SK-N-MC (cell line): Measurements from ENCODE around the gene COBL.

ENCODE experiments used
- DNase-seq: peaks from one replicate; pipeline ENCODE4 v3.0.0-alpha.2; 2011; ENCODE audit warnings: low read depth, low spot score
- H3K27ac ChIP-seq: fragments of 200-600 bp; sonication (generic); 2 replicates; pipeline ENCODE4 v1.5.1; 2016; ENCODE audit warnings: mixed run types
- H3K36me3 ChIP-seq: fragments of 200-600 bp; sonication (generic); 2 replicates; pipeline ENCODE4 v1.6.1; 2017; ENCODE audit warnings: antibody characterized with exemption, low read length, mixed read lengths; ENCODE audit not compliant: insufficient read depth
- H3K4me3 ChIP-seq: fragments of 200-600 bp; sonication (generic); 2 replicates; pipeline ENCODE4 v1.5.1; 2016
- H3K9ac ChIP-seq: fragments of 200-600 bp; sonication (generic); 2 replicates; pipeline ENCODE4 v1.8.0; 2017; ENCODE audit warnings: mixed run types, mixed read lengths; ENCODE audit not compliant: insufficient read length
- H3K9me3 ChIP-seq: fragments of 200-600 bp; sonication (generic); 2 replicates; pipeline ENCODE4 v1.6.1; 2017; ENCODE audit warnings: low read depth, mild to moderate bottlenecking, antibody characterized with exemption, low read length, moderate library complexity, mixed read lengths
- EZH2 ChIP-seq: fragments of 200-600 bp; sonication (generic); IDR thresholded peaks from one replicate; pipeline ENCODE4 v1.6.1; 2017; ENCODE audit warnings: antibody characterized with exemption
- FOXP2 ChIP-seq: optimal IDR thresholded peaks from 2 replicates; pipeline ENCODE3; 2011; ENCODE audit warnings: mild to moderate bottlenecking, moderate library complexity; ENCODE audit not compliant: insufficient read depth; ENCODE audit errors: extremely low read length, control extremely low read depth
- POLR2AphosphoS5 ChIP-seq: IDR thresholded peaks from 2 replicates; pipeline ENCODE4 v1.6.1; 2012; ENCODE audit warnings: mild to moderate bottlenecking, low read depth, low read length, borderline replicate concordance

The COBL gene

GRCh38 chr7:51295440-51296245, 21.0 kb downstream of the COBL start:
- Histone ChIP-seq H3K9ac (no peak overlapping the region), H3K36me3 (no peaks in the 10 kb centered on the region), H3K9me3 (no peaks in the 10 kb centered on the region), H3K4me3 (no peak overlapping the region), H3K27ac (no peak overlapping the region)
- no peak for TF ChIP-seq POLR2AphosphoS5
- TF ChIP-seq EZH2, result no peak
- no peak for TF ChIP-seq FOXP2
- no peak for DNase-seq

- Histone ChIP-seq H3K4me3 (no peak overlapping the region), H3K27ac (no peak overlapping the region), H3K9me3 (no peaks in the 10 kb centered on the region), H3K9ac (no peak overlapping the region), H3K36me3 (no peaks in the 10 kb centered on the region)
- TF ChIP-seq EZH2, result no peak
- no peak for TF ChIP-seq FOXP2
- no peak for TF ChIP-seq POLR2AphosphoS5
- no peak for DNase-seq
Measured at GRCh38 chr7:51292596-51292995, 24.0 kb downstream of the COBL start.

GRCh38 chr7:51290702-51291540, 25.7 kb downstream of the COBL start:
- no peaks in the 10 kb centered on the region for H3K36me3 ChIP-seq
- TF ChIP-seq FOXP2, result no peak
- TF ChIP-seq EZH2, result no peak
- no peak for TF ChIP-seq POLR2AphosphoS5
- H3K9ac ChIP-seq, result no peak overlapping the region
- no peak overlapping the region for H3K27ac ChIP-seq
- no peaks in the 10 kb centered on the region for H3K9me3 ChIP-seq
- H3K4me3 ChIP-seq, result no peak overlapping the region
- no peak for DNase-seq

GRCh38 chr7:51290304-51290637, 26.3 kb downstream of the COBL start:
- Histone ChIP-seq H3K27ac (no peak overlapping the region), H3K36me3 (no peaks in the 10 kb centered on the region), H3K9me3 (no peaks in the 10 kb centered on the region), H3K4me3 (no peak overlapping the region), H3K9ac (no peak overlapping the region)
- no peak for TF ChIP-seq EZH2
- no peak for TF ChIP-seq POLR2AphosphoS5
- no peak for TF ChIP-seq FOXP2
- DNase-seq, result no peak

GRCh38 chr7:51289623-51290303, 26.8 kb downstream of the COBL start:
- Histone ChIP-seq H3K9me3 (no peaks in the 10 kb centered on the region), H3K27ac (no peak overlapping the region), H3K36me3 (no peaks in the 10 kb centered on the region), H3K9ac (no peak overlapping the region), H3K4me3 (no peak overlapping the region)
- no peak for TF ChIP-seq EZH2
- no peak for TF ChIP-seq POLR2AphosphoS5
- TF ChIP-seq FOXP2, result no peak
- no peak for DNase-seq

- Histone ChIP-seq H3K27ac (no peak overlapping the region), H3K9me3 (no peaks in the 10 kb centered on the region), H3K9ac (no peak overlapping the region), H3K4me3 (no peak overlapping the region), H3K36me3 (no peaks in the 10 kb centered on the region)
- DNase-seq, result no peak
- TF ChIP-seq EZH2 (no peak), POLR2AphosphoS5 (no peak), FOXP2 (no peak)
Measured at GRCh38 chr7:51288896-51289622, 27.6 kb downstream of the COBL start.

GRCh38 chr7:51286401-51286800, 30.2 kb downstream of the COBL start:
- Histone ChIP-seq H3K4me3 (no peak overlapping the region), H3K9ac (no peak overlapping the region), H3K9me3 (no peaks in the 10 kb centered on the region), H3K27ac (no peak overlapping the region), H3K36me3 (no peaks in the 10 kb centered on the region)
- TF ChIP-seq FOXP2 (no peak), POLR2AphosphoS5 (no peak), EZH2 (no peak)
- DNase-seq, result no peak

- no peak overlapping the region for H3K9ac ChIP-seq
- H3K9me3 ChIP-seq, result no peaks in the 10 kb centered on the region
- no peak for TF ChIP-seq FOXP2
- TF ChIP-seq POLR2AphosphoS5, result no peak
- TF ChIP-seq EZH2, result no peak
- no peak overlapping the region for H3K27ac ChIP-seq
- no peaks in the 10 kb centered on the region for H3K36me3 ChIP-seq
- DNase-seq, result no peak
- H3K4me3 ChIP-seq, result no peak overlapping the region
Measured at GRCh38 chr7:51280156-51280555, 36.5 kb downstream of the COBL start.
